ENCODE results near the gene DAB1.
"Not testable (repeated sequence)": the region's sequence is repeated elsewhere in the genome, so short reads cannot be mapped to it uniquely, and the experiment has no call there.

DAB1 gene

DNA sequence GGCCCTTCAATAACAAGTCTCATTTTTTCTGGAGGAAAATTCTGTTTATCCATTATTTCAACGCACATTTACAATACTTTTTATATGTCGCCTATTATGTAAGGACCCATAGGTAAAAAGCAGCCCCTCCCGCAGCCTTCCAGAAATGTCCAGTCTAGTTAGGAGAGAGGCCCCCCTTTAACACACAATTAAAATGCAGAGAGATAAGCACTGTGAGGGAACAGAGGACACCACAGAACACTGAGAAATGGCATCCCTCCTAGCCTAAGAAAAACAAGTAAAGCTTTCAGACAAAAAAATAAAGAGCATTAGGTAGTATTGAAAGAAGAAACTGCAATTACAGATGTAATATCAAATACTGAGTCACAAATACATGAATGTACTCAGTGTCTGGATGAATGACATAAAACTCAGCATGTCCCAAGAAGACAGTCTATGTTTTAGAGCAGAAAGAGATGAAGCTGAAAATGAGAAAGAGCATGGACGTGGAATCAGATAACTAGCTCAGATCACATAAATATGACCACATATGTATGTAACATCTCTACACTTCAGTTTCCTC is 62.9 kb downstream of the DAB1 start:
- no peak for DNase-seq (ENCODE audit: low read depth)

DNA sequence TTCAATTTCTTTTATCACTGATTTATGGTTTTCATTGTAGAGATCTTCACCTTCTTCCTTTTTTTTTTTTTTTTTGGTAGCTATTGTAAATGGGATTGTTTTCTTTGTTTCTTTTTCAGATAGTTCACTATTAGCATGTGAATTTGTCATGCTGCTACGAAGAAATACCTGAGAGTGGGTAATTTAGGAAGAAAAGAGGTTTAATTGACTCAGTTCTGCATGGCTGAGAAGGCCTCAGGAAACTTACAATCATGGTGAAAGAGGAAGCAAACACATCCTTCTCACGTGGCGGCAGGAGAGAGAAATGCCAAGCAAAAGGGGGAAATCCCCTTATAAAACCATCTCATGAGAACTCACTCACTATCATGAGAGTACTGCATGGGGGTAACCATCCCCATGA is 66.4 kb downstream of the DAB1 start:
- no peak for DNase-seq (ENCODE audit: low read depth)

DNA sequence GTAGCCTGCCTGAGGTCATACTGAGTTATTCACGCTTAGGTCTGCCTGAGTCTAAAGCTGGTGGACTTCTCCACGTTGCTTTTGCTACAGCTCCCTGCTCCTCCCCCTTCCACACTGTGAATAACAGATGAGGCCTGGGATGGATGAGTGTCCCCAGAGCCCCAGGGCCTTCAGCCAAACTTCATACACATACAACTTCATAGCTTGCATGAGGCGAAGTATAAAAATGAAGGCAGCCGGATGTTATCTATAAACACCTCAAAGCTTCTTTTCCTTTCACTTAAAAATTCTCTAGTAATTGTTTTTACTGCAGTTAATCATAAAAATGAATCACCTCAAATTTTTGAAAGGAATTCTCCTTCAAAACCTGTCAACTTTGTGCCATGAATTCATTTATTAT is 70.2 kb downstream of the DAB1 start:
- no peak for DNase-seq (ENCODE audit: low read depth)

DNA sequence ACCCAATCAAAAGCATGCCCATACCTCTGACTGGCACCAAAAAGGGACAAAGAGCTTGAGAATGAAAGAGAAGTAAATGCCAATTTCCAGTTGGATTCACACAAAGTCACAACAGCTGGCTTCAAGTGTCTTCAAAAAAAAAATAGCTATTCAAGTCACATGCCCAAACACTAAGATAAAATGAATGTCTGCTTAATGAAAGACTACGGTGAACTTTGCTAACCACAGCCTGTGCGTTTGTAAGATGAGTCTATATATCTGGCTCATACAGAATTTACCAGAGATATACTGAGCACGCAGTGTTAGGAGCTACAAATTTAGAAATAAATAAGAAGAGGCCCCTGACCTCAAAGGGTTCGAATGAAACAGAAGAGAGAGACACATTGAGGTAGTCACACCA is 73.2 kb downstream of the DAB1 start:
- no peak for DNase-seq (ENCODE audit: low read depth)

DNA sequence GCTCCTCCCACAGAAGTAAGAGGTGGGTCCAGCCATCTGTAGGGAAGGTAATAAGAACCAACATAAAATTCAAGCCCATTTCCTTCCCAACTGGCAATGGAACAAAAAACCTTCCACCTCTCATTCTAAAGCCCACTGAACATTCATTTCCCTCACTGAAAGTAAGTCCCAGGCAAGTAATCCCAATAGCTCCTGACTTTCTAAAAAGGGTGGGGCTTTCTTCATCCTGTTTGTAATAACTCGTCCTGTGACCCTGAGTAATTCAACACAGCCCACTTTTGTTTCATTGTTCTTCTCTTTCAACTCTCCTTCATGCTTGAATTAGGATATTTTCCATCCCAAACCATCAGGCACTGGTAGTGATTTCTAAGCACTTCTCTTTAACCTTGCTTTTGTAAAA is 74.9 kb downstream of the DAB1 start:
- DNase-seq (ENCODE audit: low read depth), result no peak

DNA sequence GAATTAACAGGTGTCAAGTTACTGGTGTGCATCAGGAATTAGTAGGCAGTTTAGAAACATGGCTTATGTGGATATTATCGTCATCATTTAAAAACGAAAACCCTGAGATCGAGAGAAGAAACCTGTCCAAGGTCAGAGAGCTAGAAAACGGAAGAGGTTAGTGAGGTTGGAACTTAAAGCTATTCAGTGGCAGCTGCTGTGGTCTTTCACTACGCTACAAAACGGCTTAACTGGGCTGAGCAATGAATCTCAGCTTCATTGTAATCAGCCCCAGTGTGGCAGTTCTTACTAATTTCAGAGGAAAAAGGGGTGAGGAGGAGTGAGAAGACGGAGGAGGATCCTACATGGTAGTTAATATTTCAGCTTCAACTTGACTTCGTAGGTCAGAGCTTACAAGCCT is 77.9 kb downstream of the DAB1 start:
- DNase-seq (ENCODE audit: low read depth), result no peak

DNA sequence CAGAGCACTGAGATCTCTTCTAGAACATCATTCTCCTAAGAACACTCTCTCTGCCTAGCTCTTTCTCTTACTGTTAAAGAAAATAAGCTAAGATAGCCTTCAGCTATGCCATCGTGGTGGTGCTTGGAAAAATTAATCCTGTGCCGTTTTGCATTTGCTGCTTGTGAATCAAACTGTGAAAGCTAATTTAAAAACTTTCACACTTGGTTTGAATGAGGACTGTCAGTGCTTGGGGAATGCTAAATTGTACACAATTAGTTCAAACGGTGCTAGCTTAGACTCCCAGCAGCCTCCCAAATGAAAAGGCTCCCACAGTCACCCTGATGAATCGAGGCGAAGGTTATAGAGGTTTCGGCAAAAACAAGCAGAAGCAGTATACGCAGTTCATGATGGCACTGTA is 79.6 kb downstream of the DAB1 start:
- no peak for DNase-seq (ENCODE audit: low read depth)

DNA sequence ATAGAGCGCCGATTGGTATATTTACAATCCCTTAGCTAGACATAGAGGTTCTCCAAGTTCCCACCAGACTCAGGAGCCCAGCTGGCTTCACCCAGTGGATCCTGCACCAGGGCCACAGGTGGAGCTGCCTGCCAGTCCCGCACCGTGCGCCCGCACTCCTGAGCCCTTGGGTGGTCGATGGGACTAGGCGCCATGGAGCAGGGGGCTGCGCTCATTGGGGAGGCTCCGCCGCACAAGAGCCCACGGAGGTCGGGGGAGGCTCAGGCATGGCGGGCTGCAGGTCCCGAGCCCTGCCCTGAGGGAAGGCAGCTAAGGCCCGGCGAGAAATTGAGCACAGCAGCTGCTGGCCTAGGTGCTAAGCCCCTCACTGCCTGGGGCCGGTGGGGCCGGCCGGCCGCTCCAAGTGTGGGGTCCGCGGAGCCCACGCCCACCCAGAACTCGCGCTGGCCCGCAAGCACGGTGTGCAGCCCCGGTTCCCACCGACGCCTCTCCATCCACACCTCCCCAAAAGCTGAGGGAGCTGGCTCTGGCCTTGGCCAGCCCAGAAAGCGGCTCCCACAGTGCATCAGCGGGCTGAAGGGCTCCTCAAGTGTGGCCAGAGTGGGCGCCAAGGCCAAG is 80.5 kb downstream of the DAB1 start:
- not testable (repeated sequence) for DNase-seq (ENCODE audit: low read depth)

DNA sequence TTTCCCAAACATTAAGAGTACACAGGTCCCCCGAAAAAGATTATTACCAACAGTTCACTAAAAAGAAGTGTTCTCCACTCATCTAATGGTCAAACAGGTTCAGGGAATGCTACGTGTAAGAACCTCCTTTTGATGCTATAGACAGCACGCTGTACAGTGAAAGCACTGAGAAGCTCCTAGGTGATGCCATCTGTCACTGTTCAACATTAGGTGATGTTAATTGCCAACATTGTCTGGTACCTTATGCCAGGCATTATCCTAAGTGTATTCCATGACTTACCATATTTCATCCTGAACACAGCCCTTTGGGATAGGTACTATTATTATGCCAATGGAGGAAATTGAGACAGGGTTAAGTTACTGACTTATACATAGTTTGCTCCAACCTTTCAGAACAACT is 82.1 kb downstream of the DAB1 start:
- DNase-seq (ENCODE audit: low read depth), result no peak

DNA sequence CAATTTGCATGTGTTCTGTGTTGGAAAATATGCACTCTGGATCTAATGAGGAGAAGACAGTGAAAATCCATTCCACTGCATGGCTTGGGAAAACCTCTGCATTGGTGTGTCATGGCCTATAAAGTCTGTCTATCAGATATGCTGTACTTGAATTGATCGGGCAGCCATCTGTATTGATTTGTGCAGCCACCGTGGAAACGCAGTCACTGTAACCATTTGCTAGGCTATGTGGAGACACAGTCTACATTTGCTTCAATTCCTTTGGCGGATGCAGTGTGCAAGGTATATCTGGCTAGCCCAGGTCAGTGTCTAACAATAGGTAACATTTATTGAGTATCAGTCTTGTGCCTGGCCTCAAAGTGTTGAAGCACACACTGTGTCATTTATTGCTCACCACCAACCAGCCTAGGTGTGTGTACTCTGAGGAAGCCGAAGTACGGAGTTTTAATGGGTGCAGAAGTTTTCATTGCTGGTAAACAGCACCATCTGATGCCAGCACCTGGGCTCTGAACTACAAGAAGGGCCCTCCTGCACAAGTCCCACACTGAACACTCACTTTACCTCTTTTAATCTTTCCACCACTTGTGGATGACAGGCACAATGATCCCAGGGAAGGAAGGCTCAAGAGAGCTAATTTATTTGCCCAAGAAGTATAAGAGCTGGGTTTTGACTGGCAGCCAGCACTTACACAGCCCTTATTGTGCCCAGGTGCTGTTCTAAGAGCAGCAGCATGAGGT is 83.4 kb downstream of the DAB1 start:
- DNase-seq (ENCODE audit: low read depth), result no peak

DNA sequence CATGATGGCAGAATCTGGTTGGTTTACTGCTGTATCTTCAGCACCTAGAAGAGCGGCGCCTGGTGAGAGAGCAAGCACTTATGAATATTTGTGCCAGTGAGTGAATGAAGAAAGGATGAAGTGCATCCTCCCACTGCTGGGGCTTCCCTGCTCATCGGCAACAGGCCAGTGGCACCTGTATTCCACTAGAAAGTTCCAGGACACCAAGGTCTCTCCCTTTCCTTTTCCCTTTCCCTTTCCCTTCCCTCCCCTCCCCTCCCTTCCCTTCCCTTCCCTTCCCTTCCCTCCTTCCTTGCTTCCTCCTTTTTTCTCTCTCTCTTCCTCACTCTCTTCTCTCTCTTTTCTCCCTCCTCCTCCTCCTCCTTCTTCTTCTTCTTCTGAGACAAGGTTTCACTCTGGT is 86.2 kb downstream of the DAB1 start:
- no peak for DNase-seq (ENCODE audit: low read depth)

DNA sequence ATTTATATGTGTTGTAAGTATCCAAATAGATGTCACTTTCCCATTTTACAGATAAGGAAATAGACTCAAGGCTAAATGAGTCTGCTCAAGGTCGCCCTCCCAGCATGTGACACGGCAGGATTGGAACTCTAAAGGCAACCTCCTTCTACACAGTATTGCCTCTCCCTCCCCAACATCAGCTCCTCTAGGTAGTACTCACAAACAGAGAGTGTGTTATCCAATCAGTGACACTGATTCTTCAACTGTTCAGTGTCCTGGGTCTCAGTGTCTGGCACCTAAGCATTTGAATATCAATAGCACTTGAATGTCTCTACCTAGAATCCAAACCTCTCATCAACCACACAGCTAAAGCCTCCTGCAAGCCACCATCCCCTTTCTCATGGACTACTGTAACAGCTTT is 87.1 kb downstream of the DAB1 start:
- DNase-seq (ENCODE audit: low read depth), result no peak

DNA sequence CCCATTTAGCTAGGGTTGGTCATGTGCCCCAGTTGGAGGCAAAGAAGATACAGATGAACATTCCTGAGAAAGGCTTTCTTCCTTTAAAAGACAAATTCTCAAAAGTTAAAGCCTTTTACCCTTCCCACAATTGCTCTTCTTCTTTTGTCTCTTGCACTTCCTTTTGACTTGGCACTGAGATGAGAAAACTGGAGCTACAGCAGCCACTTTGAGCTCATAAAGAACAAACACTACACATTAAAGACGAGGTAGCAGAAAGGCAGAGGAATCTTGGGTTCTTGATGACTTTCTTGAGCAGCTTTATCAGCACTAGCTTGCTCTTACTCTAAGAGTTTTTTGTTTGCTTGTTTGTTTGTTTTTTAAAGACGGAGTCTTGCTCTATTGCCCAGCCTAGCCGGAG is 92.2 kb downstream of the DAB1 start:
- no peak for DNase-seq (ENCODE audit: low read depth)

DNA sequence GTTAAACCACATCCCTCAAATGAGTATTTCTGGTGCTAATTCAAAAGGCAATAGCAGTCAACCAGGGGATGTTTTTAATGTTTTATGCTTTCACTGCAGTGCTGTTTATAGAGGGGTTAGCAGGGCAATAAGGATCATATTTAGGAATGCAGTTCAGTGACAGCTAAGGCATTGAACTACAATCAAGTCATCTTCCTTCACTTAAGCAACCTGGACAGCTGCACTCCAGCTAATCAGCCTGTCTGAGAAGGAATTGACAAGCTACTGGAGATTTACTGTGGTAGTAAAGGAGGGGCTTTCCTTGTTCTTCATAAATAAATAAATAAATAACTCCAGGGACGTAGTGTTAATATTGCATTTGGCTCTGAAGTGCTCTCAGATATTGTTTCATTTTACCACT is 93.9 kb downstream of the DAB1 start:
- DNase-seq (ENCODE audit: low read depth), result no peak

DNA sequence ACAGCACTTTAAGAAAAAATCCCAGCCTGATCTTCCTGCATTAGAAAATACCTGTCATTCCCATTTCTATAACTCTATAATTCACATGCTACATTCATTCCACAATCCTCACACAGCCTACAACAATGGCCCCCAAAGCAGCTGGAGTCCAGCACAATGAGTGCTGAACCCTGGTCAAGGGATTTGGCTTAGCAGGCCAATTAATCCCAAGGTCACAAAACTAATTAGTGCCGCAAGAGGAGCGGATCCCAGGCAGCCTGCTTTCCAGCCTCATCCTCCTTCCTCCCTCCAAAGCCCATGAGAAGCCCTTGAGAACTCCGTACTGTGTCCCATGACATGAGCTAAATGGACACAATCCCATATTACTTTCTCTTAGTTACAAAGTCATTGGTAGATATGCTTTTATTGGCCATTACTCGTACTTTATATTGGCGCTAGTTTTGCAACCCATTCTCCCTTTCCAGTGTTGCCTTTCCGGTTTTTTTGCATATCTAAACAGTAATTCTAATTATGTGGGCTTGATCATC is 94.8 kb downstream of the DAB1 start:
- DNase-seq (ENCODE audit: low read depth), result no peak

DNA sequence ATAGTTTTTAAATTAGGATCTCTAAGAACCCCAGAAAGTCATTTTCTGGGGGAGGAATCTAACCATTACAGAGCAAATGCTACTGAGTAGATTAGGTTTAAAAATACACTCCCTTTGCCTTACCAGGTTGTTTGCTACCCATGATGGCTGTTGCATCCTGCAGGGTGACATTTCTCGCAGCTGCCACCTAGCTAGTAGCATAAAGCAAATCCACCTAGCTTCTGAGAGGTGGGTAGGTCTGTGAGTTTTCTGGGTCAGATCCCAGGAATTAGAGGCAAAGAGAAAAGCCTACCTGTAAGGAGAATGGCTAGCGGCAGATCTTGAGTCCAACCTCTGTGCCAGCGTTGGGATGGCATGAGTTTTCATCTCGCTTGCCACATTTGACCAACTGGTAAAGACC is 95.9 kb downstream of the DAB1 start:
- no peak for DNase-seq (ENCODE audit: low read depth)

DNA sequence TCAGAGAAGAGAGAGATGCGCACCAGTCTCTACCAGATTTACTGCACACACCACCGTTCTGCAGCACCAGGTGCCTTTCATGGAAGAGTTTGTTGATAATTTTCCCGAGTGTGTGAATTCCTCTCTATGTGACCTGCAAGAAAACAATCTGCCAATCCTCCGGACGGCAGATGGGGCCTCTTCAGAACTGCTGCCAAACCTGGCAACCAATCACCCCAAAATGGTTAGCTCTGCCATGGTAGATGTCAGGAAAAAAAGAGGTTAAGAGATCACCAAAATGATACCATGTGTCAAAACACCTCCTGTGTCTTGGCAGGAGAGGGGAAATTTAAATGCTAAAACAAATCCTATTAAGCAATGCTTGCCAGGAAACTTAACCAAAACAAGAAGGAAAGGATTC is 96.5 kb downstream of the DAB1 start:
- no peak for DNase-seq (ENCODE audit: low read depth)

DNA sequence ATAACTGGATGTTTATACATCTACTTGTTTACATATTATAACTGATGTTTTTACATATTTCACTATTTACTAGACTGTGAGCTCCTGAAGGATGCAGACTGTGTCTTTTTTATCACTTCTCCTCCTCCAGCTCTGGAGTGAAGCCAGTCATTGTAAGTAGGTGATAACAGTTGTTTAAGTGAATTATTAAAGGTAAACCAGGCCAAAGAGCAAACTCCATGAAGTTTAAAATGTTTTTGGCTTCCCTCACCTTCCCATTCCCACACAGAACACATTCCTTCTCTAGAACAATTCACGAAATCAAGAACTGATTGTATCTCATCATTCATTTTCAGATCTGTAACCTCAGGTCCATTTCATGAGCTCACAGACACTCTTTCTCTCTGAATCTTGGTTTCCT is 98.3 kb downstream of the DAB1 start:
- no peak for DNase-seq (ENCODE audit: low read depth)

DNA sequence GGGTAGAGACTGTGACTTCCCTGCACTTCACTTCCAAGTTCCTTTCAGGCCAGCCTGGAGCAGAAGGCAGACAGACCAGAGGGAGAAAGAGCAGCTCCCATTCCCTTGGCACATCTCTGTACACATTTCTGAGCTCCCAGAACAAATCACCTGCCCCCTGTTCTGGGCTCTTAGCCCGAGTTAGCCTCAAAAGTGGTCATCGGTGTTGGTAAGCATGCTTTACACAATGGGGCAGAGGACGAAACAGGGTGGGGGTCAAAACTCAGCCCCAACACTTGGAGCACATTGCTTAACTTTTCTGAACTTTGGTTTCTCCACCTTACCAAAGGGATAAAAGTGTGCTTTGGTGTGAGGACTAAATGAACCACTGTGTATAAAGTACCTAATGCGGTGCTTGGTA is 98.7 kb downstream of the DAB1 start:
- no peak for DNase-seq (ENCODE audit: low read depth)

DNA sequence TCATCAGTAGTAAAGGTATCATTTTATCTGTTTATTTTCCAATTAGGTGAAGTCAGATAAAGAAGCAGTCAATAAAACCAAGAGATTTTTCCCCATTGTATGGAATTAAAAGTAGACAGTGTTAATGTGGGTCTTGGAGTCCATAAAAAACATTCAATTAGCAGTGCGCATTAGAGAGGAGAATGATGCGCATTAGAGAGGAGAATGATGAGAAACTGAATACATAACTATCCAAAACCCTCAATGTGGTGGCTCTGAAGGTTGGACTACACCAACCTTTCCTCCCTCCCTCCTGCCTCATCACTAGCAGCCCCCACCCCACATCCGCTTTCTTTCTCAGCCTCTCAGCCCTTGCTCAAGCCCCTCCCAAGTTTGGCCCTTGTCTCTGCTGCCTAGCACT is 99.5 kb downstream of the DAB1 start:
- no peak for DNase-seq (ENCODE audit: low read depth)

DNA sequence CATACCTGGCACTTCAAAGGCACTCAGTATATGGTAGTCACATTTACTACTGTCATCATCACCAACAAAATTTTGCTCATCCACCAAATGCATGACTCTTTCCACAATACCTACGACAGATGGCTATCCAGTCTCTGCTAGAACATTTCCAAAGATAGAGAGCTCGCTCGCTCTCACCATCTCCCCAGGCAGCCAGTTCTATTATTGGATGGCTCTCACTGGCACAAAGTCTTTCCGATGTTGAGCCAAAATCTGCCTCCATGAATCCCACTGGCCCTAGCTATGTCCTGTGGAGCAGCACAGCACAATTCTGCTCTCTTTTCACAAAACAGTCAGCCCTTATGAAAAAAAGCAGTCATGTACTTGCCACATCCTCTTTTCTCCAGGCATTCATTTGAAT is 102.1 kb downstream of the DAB1 start:
- DNase-seq (ENCODE audit: low read depth), result no peak

DNA sequence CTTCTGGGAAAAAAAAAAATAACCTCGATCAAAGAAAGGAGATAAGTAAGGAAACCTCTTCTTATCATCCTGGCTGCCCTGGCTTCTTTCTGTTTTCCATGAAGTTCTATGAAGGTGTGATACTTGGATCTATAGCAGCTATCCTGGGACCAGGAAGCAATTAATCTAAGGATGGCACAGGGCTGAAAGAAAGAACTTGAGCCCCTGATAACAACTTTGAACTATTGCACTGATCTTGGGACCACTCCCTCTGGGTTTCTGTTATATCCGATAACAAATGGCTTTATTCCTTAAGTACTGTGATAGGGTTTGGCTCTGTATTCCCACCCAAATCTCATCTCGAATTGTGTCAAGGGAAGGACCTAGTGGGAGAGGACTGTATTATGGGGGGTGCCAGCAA is 104.1 kb downstream of the DAB1 start:
- DNase-seq (ENCODE audit: low read depth), result no peak

DNA sequence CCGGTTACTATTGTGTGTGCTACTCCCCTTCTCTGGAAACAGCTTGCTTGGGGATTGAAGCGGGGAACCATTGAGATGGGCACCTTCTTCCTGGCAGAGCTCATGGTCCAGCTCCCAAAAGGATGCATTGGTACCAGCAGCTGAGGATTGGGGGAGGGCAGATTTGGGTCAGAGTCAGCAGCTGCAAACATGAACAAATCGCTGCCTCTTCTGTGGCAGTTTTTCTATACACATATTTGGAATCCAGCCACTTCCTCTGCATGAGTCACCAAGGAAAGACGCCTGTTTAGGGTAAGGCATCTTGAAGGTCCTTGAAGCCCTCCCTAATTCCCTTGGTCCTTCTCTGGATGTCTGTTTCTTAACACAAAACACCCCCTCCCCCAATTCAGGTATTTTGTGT is 104.7 kb downstream of the DAB1 start:
- no peak for DNase-seq (ENCODE audit: low read depth)

DNA sequence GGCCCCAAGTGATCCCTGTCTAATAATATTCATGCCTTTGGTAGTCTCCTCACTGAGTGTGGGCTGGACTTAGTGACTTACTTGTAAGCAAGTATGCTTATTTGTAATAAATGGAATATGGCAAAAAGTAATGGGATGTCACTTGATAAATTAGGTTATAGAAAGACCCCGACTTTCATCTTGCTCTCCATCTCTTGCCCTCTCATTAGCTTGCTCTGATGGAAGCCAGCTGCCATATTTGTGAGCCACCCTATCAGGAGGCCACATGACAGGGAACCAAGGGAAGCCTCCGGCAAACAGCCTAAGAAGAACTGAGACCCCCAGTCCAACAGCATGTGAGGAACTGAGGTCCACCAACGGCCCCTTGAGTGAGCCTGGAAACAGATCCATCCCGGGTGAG is 107.0 kb downstream of the DAB1 start:
- DNase-seq (ENCODE audit: low read depth), result no peak
